Loucy (cell line): ENCODE results near the gene VPS18.

Experiments used
- H2AFZ ChIP-seq: fragments of 200-600 bp; sonication (generic); 2 replicates; pipeline ENCODE4 v1.6.0; 2016; ENCODE audit warnings: antibody characterized with exemption, mild to moderate bottlenecking, low read length, moderate library complexity
- H3F3A ChIP-seq: fragments of 200-600 bp; 2 replicates; pipeline ENCODE4 v1.6.0; 2016; ENCODE audit warnings: antibody characterized with exemption, low read depth, mild to moderate bottlenecking
- H3K27me3 ChIP-seq: fragments of 200-600 bp; sonication (generic); 2 replicates; pipeline ENCODE4 v1.6.1; 2014; ENCODE audit warnings: low read length, mild to moderate bottlenecking; ENCODE audit not compliant: insufficient read depth, poor library complexity, severe bottlenecking
- H3K36me3 ChIP-seq: fragments of 200-600 bp; sonication (generic); 2 replicates; pipeline ENCODE4 v1.6.1; 2016; ENCODE audit warnings: low read length; ENCODE audit not compliant: insufficient read depth
- H3K4me1 ChIP-seq: fragments of 200-600 bp; sonication (generic); 2 replicates; pipeline ENCODE4 v1.5.1; 2014; ENCODE audit warnings: low read length, mild to moderate bottlenecking; ENCODE audit not compliant: insufficient read depth, poor library complexity, severe bottlenecking
- H3K4me2 ChIP-seq: fragments of 200-600 bp; sonication (generic); 2 replicates; pipeline ENCODE4 v1.6.0; 2014; ENCODE audit warnings: antibody characterized with exemption, low read length, low read depth, mild to moderate bottlenecking; ENCODE audit not compliant: poor library complexity, severe bottlenecking
- H3K4me3 ChIP-seq: fragments of 200-600 bp; sonication (generic); 2 replicates; pipeline ENCODE4 v1.5.1; 2014; ENCODE audit warnings: low read length, mild to moderate bottlenecking, mixed read lengths; ENCODE audit not compliant: poor library complexity, severe bottlenecking
- H3K79me2 ChIP-seq: fragments of 200-600 bp; sonication (generic); 2 replicates; pipeline ENCODE4 v1.6.1; 2014; ENCODE audit warnings: low read length; ENCODE audit not compliant: insufficient read depth
- H3K9ac ChIP-seq: fragments of 200-600 bp; sonication (generic); 2 replicates; pipeline ENCODE4 v1.6.0; 2014; ENCODE audit warnings: mild to moderate bottlenecking, low read depth, low read length, moderate library complexity; ENCODE audit not compliant: poor library complexity, severe bottlenecking
- H3K9me2 ChIP-seq: fragments of 200-600 bp; sonication (generic); replicated peaks from 2 replicates; pipeline ENCODE4 v1.6.1; 2016; ENCODE audit warnings: low read depth, low read length, mixed read lengths
- H3K9me3 ChIP-seq: fragments of 200-600 bp; sonication (generic); 2 replicates; pipeline ENCODE4 v1.6.1; 2014; ENCODE audit warnings: mild to moderate bottlenecking, antibody characterized with exemption, low read length, low read depth; ENCODE audit not compliant: insufficient read depth
- H4K20me1 ChIP-seq: fragments of 200-600 bp; sonication (generic); 2 replicates; pipeline ENCODE4 v1.6.0; 2014; ENCODE audit warnings: antibody characterized with exemption, low read length, mild to moderate bottlenecking; ENCODE audit not compliant: insufficient read depth, poor library complexity, severe bottlenecking
- CTCF ChIP-seq: fragments of 200-600 bp; sonication (generic); conservative IDR thresholded peaks from 2 replicates; pipeline ENCODE4 v1.5.1; 2014; ENCODE audit warnings: mild to moderate bottlenecking, antibody characterized with exemption, low read length
- EZH2phosphoT487 ChIP-seq: fragments of 200-600 bp; IDR thresholded peaks from 2 replicates; pipeline ENCODE4 v1.6.1; 2018; ENCODE audit warnings: antibody characterized with exemption, mild to moderate bottlenecking, moderate library complexity, borderline replicate concordance

Gene VPS18

GRCh38 chr15:40938536-40938870 is 44.3 kb downstream of the VPS18 start:
- no peak overlapping the region for H3K4me3 ChIP-seq
- H3K9me3 ChIP-seq, result no peaks in the 10 kb centered on the region
- no peak overlapping the region for H3K4me2 ChIP-seq
- no peaks in the 10 kb centered on the region for H4K20me1 ChIP-seq
- H3K36me3 ChIP-seq, result no peaks in the 10 kb centered on the region
- TF ChIP-seq CTCF (no peak), EZH2phosphoT487 (no peak)
- H3K27me3 ChIP-seq, result no peaks in the 10 kb centered on the region
- H3F3A ChIP-seq, result peaks cover 10% of the 10 kb centered on the region; the same call in 1 of the 2 replicates
- no peaks in the 10 kb centered on the region for H3K79me2 ChIP-seq
- no peaks in the 10 kb centered on the region for H3K9me2 ChIP-seq
- H2AFZ ChIP-seq, result no peak overlapping the region
- H3K4me1 ChIP-seq, result peaks cover 24% of the 10 kb centered on the region
- H3K9ac ChIP-seq, result no peak overlapping the region

DNA sequence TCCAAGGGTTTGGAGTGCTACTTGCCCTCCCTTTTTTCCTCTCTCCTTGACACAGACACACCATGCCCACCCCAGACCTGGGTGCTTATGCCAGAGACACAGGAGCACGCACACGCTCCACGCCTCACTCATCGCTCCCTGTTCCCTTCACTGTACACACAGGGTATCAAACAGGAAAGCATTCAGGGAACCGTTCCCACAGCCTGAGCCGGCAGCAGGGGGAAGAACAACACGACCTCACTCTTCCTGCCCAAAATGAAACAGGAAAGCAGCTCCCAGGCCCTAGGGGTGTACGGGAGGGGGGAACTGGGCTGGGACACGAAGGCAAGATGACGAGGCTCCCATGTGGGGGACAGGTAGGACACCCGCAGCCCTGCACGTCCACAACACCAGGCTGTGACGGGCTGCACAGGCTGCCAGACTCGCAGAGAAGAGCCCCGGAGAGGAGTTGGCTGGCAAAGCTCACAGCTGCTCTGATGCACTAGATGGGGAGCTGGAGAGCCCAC is 46.1 kb downstream of the VPS18 start:
- H3F3A ChIP-seq, result peaks cover 10% of the 10 kb centered on the region; the same call in 1 of the 2 replicates
- peak overlapping the region; percentile 26 for H3K4me2 ChIP-seq
- H3K4me3 ChIP-seq, result no peak overlapping the region
- peak overlapping the region; percentile 41; the same call in 1 of the 2 replicates for H2AFZ ChIP-seq
- H3K9me2 ChIP-seq, result no peaks in the 10 kb centered on the region
- no peak overlapping the region for H3K9ac ChIP-seq
- peaks cover 22% of the 10 kb centered on the region for H3K4me1 ChIP-seq
- TF ChIP-seq EZH2phosphoT487 (no peak), CTCF (no peak)
- no peaks in the 10 kb centered on the region for H4K20me1 ChIP-seq
- H3K27me3 ChIP-seq, result no peaks in the 10 kb centered on the region
- H3K36me3 ChIP-seq, result no peaks in the 10 kb centered on the region
- no peaks in the 10 kb centered on the region for H3K9me3 ChIP-seq
- H3K79me2 ChIP-seq, result no peaks in the 10 kb centered on the region

GRCh38 chr15:40941068-40941527 is 46.8 kb downstream of the VPS18 start:
- H4K20me1 ChIP-seq, result no peaks in the 10 kb centered on the region
- no peaks in the 10 kb centered on the region for H3K79me2 ChIP-seq
- TF ChIP-seq CTCF (no peak), EZH2phosphoT487 (no peak)
- no peak overlapping the region for H3K9ac ChIP-seq
- peaks cover 22% of the 10 kb centered on the region for H3K4me1 ChIP-seq
- no peaks in the 10 kb centered on the region for H3K36me3 ChIP-seq
- H3K9me2 ChIP-seq, result no peaks in the 10 kb centered on the region
- H3F3A ChIP-seq, result peaks cover 10% of the 10 kb centered on the region; the same call in 1 of the 2 replicates
- H3K4me2 ChIP-seq, result peak overlapping the region; percentile 26
- H2AFZ ChIP-seq, result peak overlapping the region; percentile 53; the same call in 1 of the 2 replicates
- H3K9me3 ChIP-seq, result no peaks in the 10 kb centered on the region
- H3K27me3 ChIP-seq, result no peaks in the 10 kb centered on the region
- no peak overlapping the region for H3K4me3 ChIP-seq
